ENCODE results near the gene LRRC45. TPM values are rescaled to one million over a fixed set of nuclear protein-coding genes. Genes with fewer than 3 reads are reported as not detected.
"Not testable (repeated sequence)": the region's sequence is repeated elsewhere in the genome, so short reads cannot be mapped to it uniquely, and the experiment has no call there.

The LRRC45 gene
- total RNA-seq, 5 donors from 2014 or later (not counting 1 experiment from before 2014, with no cell fraction given), result 13.3 to 28.5 (median 22.3) TPM

- peaks cover 36 to 50% (median 49%) of the 10 kb centered on the region in 3 donors for H3K4me1 Mint-ChIP-seq
- no peak for DNase-seq
- POLR2A ChIA-PET, result no interaction called here
- H3K9me3 ChIP-seq, result no peaks in the 10 kb centered on the region
- no peak overlapping the region for H3K4me3 ChIP-seq (ENCODE audit: control insufficient read depth in 1 of 2, extremely low read depth in 1 of 2, low read length in 1 of 2)
- H3K27me3 Mint-ChIP-seq, result no peaks in the 10 kb centered on the region
- peaks cover 12% of the 10 kb centered on the region for H3K36me3 Mint-ChIP-seq
- CTCF ChIA-PET, result interaction anchor here in 1 of 2 donors (0.6 kb wide), 1 partner anchor 570 kb away, joined by 3 read pairs; no protein-coding TSS in a partner anchor
- ATAC-seq (replicated peaks in 1 of 4), result no peak
- WGBS (ENCODE audit: insufficient coverage), result 100% methylated on average over 2 of the region's 4 CpGs
- no peak overlapping the region for H3K27ac ChIP-seq (ENCODE audit: low read length)
- peak overlapping the region; percentile 39 to 96 (median 51) for H3K4me3 Mint-ChIP-seq
- peaks cover 14 to 18% of the 10 kb centered on the region in 2 donors for H3K36me3 ChIP-seq (ENCODE audit: control insufficient read depth in 2 of 2, extremely low read depth in 1 of 2, insufficient read depth in 1 of 2, low read length in 1 of 2)
- H3K27me3 ChIP-seq (replicated peaks in 1 of 2; ENCODE audit: control insufficient read depth in 2 of 2, extremely low read depth in 1 of 2, insufficient read depth in 2 of 2, low read length in 1 of 2), result peaks cover 0 to 3% of the 10 kb centered on the region in 2 experiments
- no peak overlapping the region for H3K27ac Mint-ChIP-seq
- H3K9me3 Mint-ChIP-seq, result no peaks in the 10 kb centered on the region
- H3K4me1 ChIP-seq (ENCODE audit: control insufficient read depth in 1 of 2, extremely low read depth in 1 of 2, insufficient read depth in 2 of 2, low read length in 2 of 2), result peaks cover 19 to 49% of the 10 kb centered on the region in 2 experiments
Observed at GRCh38 chr17:81980122-81980521, 43.0 kb upstream of the LRRC45 start.

GRCh38 chr17:81980707-81981343 is 42.3 kb upstream of the LRRC45 start:
- no peak overlapping the region for H3K27ac ChIP-seq (ENCODE audit: low read length)
- H3K27me3 ChIP-seq (replicated peaks in 1 of 2; ENCODE audit: control insufficient read depth in 2 of 2, extremely low read depth in 1 of 2, insufficient read depth in 2 of 2, low read length in 1 of 2), result peaks cover 0 to 3% of the 10 kb centered on the region in 2 experiments
- H3K4me3 Mint-ChIP-seq, result peak overlapping the region in 1 of 3 donors; percentile 96
- peaks cover 19 to 49% of the 10 kb centered on the region in 2 experiments for H3K4me1 ChIP-seq (ENCODE audit: control insufficient read depth in 1 of 2, extremely low read depth in 1 of 2, insufficient read depth in 2 of 2, low read length in 2 of 2)
- H3K9me3 ChIP-seq, result no peaks in the 10 kb centered on the region
- peaks cover 13% of the 10 kb centered on the region for H3K36me3 Mint-ChIP-seq
- H3K27ac Mint-ChIP-seq, result no peak overlapping the region
- peaks cover 20 to 25% of the 10 kb centered on the region in 2 donors for H3K36me3 ChIP-seq (ENCODE audit: control insufficient read depth in 2 of 2, extremely low read depth in 1 of 2, insufficient read depth in 1 of 2, low read length in 1 of 2)
- no peak overlapping the region for H3K4me3 ChIP-seq (ENCODE audit: control insufficient read depth in 1 of 2, extremely low read depth in 1 of 2, low read length in 1 of 2)
- 54% methylated on average over 7 of the region's 9 CpGs for WGBS (ENCODE audit: insufficient coverage)
- no peak for ATAC-seq (replicated peaks in 1 of 4)
- CTCF ChIA-PET, result no interaction called here
- peaks cover 36 to 51% (median 51%) of the 10 kb centered on the region in 3 donors for H3K4me1 Mint-ChIP-seq
- no peaks in the 10 kb centered on the region for H3K9me3 Mint-ChIP-seq
- DNase-seq, result peak in 1 of 35 experiments; percentile 35
- no peaks in the 10 kb centered on the region for H3K27me3 Mint-ChIP-seq
- POLR2A ChIA-PET, result no interaction called here

- 98% methylated on average over 12 of the region's 12 CpGs for WGBS (ENCODE audit: insufficient coverage)
- H3K36me3 Mint-ChIP-seq, result peaks cover 16% of the 10 kb centered on the region
Observed at GRCh38 chr17:81981511-81981910, 41.6 kb upstream of the LRRC45 start.

GRCh38 chr17:81983011-81983638 is 40.0 kb upstream of the LRRC45 start:
- Histone ChIP-seq H3K27ac (ENCODE audit: low read length) (no peak overlapping the region), H3K4me1 (ENCODE audit: control insufficient read depth in 1 of 2, extremely low read depth in 1 of 2, insufficient read depth in 2 of 2, low read length in 2 of 2) (peaks cover 14 to 36% of the 10 kb centered on the region in 2 experiments), H3K4me3 (ENCODE audit: control insufficient read depth in 1 of 2, extremely low read depth in 1 of 2, low read length in 1 of 2) (no peak overlapping the region), H3K36me3 (ENCODE audit: control insufficient read depth in 2 of 2, extremely low read depth in 1 of 2, insufficient read depth in 1 of 2, low read length in 1 of 2) (peaks cover 27 to 37% of the 10 kb centered on the region in 2 donors), H3K27me3 (replicated peaks in 1 of 2; ENCODE audit: control insufficient read depth in 2 of 2, extremely low read depth in 1 of 2, insufficient read depth in 2 of 2, low read length in 1 of 2) (no peaks in the 10 kb centered on the region), H3K9me3 (no peaks in the 10 kb centered on the region)
- H3K36me3 Mint-ChIP-seq, result peaks cover 20% of the 10 kb centered on the region
- ChIA-PET POLR2A (no interaction called here), CTCF (interaction anchor here in 1 of 2 donors (0.5 kb wide), 1 partner anchor 9 kb away, joined by 3 read pairs; no protein-coding TSS in a partner anchor)
- peaks cover 27 to 39% (median 39%) of the 10 kb centered on the region in 3 donors for H3K4me1 Mint-ChIP-seq
- H3K4me3 Mint-ChIP-seq, result no peak overlapping the region
- 96% methylated on average over 32 of the region's 35 CpGs for WGBS (ENCODE audit: insufficient coverage)
- no peaks in the 10 kb centered on the region for H3K27me3 Mint-ChIP-seq
- no peak for ATAC-seq (replicated peaks in 1 of 4)
- no peak overlapping the region for H3K27ac Mint-ChIP-seq
- H3K9me3 Mint-ChIP-seq, result no peaks in the 10 kb centered on the region
- DNase-seq, result no peak

More at GRCh38 chr17:81981511-81981910, 41.6 kb upstream of the LRRC45 start:
- peaks cover 23 to 30% of the 10 kb centered on the region in 2 donors for H3K36me3 ChIP-seq (ENCODE audit: control insufficient read depth in 2 of 2, extremely low read depth in 1 of 2, insufficient read depth in 1 of 2, low read length in 1 of 2)
- H3K27me3 Mint-ChIP-seq; H3K27ac ChIP-seq (ENCODE audit: low read length); POLR2A ChIA-PET; H3K4me3 Mint-ChIP-seq; H3K27ac Mint-ChIP-seq; ATAC-seq (replicated peaks in 1 of 4); CTCF ChIA-PET; H3K9me3 Mint-ChIP-seq; H3K4me3 ChIP-seq (ENCODE audit: control insufficient read depth in 1 of 2, extremely low read depth in 1 of 2, low read length in 1 of 2); H3K9me3 ChIP-seq; H3K27me3 ChIP-seq (replicated peaks in 1 of 2; ENCODE audit: control insufficient read depth in 2 of 2, extremely low read depth in 1 of 2, insufficient read depth in 2 of 2, low read length in 1 of 2); DNase-seq: not testable (repeated sequence)
- peaks cover 33 to 45% (median 44%) of the 10 kb centered on the region in 3 donors for H3K4me1 Mint-ChIP-seq
- peaks cover 18 to 45% of the 10 kb centered on the region in 2 experiments for H3K4me1 ChIP-seq (ENCODE audit: control insufficient read depth in 1 of 2, extremely low read depth in 1 of 2, insufficient read depth in 2 of 2, low read length in 2 of 2)

- peaks cover 25 to 35% (median 34%) of the 10 kb centered on the region in 3 donors for H3K4me1 Mint-ChIP-seq
- CTCF ChIA-PET, result interaction anchor here in 1 of 2 donors (0.5 kb wide), 1 partner anchor 9 kb away, joined by 3 read pairs; no protein-coding TSS in a partner anchor
Observed at GRCh38 chr17:81983639-81984373, 39.3 kb upstream of the LRRC45 start.

More at GRCh38 chr17:81983639-81984373, 39.3 kb upstream of the LRRC45 start:
- 97% methylated on average over 19 of the region's 26 CpGs for WGBS (ENCODE audit: insufficient coverage)
- Mint-ChIP-seq H3K27me3 (no peaks in the 10 kb centered on the region), H3K4me3 (no peak overlapping the region), H3K9me3 (no peaks in the 10 kb centered on the region), H3K27ac (no peak overlapping the region), H3K36me3 (peaks cover 20% of the 10 kb centered on the region)
- Histone ChIP-seq H3K36me3 (ENCODE audit: control insufficient read depth in 2 of 2, extremely low read depth in 1 of 2, insufficient read depth in 1 of 2, low read length in 1 of 2) (peaks cover 27 to 37% of the 10 kb centered on the region in 2 donors), H3K27ac (ENCODE audit: low read length) (no peak overlapping the region), H3K27me3 (replicated peaks in 1 of 2; ENCODE audit: control insufficient read depth in 2 of 2, extremely low read depth in 1 of 2, insufficient read depth in 2 of 2, low read length in 1 of 2) (no peaks in the 10 kb centered on the region), H3K9me3 (no peaks in the 10 kb centered on the region), H3K4me3 (ENCODE audit: control insufficient read depth in 1 of 2, extremely low read depth in 1 of 2, low read length in 1 of 2) (no peak overlapping the region), H3K4me1 (ENCODE audit: control insufficient read depth in 1 of 2, extremely low read depth in 1 of 2, insufficient read depth in 2 of 2, low read length in 2 of 2) (peaks cover 10 to 29% of the 10 kb centered on the region in 2 experiments)
- DNase-seq (no peak), ATAC-seq (replicated peaks in 1 of 4) (no peak)
- POLR2A ChIA-PET, result interaction anchor here in 1 of 2 donors (0.6 kb wide), 1 partner anchor 468 kb away, joined by 3 read pairs; no protein-coding TSS in a partner anchor
